CD4-positive, alpha-beta T cell treated with Interferon gamma for 1 hour (primary cell): ENCODE data around the gene PPP6R2.
"Not testable (repeated sequence)": the region's sequence is repeated elsewhere in the genome, so short reads cannot be mapped to it uniquely, and the experiment has no call there.

Experiments used
- DNase-seq: peaks from one replicate; pipeline ENCODE4 v3.0.0-alpha.2; 2020

Gene PPP6R2

DNA sequence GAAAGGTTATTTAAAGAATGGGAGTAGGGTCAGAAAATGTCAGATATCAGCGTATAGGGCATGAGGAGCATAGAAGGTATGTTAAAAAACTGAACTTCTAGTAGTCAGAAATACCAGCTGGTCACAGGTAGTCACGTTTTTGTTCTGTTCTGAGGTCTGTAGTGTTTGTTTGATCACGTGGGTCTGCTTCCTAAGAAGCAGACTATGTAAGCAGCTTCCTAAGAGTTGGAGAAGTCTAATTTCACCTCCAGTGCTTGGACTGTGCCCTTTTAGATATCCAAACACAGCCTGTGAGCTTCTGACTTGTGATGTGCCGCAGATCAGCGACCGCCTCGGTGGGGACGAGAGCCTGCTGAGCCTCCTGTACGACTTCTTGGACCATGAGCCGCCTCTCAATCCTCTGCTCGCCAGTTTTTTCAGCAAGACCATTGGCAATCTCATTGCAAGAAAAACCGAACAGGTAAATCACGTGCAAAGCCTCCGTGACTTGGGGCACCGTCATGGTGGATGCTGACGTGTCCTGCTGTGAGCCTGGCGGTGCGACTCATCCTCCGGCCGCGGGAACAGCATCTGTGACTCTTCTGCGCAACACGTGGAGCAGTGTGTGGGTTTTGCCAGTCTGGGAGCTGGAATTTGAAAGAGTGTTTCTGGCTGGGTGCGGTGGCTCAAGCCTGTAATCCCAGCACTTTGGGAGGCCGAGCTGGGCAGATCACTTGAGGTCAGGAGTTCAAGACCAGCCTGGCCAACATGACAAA is 63.5 kb downstream of the PPP6R2 start:
- no peak for DNase-seq

DNA sequence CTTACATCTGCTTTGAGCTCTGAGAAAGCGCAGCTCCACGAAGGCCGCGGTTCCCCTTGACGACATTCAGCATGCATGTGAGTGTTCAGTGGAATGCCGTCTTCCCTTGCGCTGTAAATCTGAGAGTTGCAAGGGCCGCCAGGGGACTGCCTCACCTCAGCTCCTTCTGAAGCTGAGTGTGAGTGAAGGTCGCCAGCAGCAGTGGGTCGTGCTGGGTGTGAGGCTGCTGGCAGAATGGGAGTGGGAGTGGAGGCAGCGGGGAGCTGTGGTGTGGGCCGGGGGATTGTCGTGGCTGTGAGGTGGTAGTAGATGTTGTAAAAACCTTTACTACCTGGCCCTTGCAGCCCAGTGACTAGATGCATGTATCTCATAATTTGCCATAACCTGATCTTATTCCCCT is 65.2 kb downstream of the PPP6R2 start:
- no peak for DNase-seq

DNA sequence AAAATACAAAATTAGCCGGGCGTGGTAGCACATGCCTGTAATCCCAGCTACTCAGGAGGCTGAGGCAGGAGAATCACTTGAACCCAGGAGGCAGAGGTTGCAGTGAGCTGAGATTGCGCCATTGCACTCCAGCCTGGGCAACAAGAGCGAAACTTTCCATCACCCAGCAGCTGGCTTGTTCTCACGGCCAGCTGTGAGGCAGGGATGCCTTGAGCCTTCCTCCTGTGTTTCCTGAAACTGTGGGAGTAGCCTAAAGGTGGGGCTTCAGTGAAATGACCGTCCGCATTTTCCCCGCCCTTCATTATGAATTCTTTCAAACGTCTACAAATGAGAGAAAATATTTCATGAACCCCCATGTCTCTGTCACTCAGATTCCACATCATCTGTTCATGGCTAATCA is 65.8 kb downstream of the PPP6R2 start:
- DNase-seq, result not testable (repeated sequence)

DNA sequence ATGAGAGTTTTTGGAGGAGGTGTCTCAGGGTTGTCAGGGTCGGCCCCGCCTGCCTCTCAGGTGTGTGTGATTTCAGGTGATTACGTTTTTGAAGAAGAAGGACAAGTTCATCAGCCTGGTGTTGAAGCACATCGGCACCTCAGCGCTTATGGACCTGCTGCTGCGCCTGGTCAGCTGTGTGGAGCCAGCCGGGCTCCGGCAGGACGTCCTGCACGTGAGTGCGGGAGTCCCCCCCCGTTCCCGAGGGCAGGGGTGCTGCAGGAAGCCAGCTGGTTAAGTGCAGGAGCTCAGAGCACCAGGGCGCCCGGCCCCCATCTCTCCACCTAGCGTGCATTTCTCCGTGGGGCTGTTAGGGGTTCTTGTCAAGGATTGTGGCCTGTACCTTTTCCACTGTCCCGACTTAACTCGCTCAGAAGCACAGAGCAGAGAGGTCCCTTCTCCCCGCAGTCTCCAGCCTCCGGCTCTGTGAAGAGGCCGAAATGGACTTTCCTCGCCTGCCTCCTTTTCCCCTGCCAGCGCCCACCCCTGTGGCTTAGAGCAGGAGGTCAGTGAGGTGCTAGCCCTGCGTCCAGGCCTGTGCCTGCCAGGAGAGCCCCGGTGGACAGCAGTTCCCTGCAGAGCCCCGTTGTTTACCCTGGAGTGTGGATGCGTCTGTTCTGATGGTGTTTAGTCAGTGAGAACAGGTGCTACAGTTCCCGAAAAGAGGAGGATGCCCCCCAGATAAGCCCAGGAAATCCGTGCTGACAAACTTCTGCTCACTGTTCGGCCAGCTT is 71.5 kb downstream of the PPP6R2 start:
- DNase-seq, result no peak

DNA sequence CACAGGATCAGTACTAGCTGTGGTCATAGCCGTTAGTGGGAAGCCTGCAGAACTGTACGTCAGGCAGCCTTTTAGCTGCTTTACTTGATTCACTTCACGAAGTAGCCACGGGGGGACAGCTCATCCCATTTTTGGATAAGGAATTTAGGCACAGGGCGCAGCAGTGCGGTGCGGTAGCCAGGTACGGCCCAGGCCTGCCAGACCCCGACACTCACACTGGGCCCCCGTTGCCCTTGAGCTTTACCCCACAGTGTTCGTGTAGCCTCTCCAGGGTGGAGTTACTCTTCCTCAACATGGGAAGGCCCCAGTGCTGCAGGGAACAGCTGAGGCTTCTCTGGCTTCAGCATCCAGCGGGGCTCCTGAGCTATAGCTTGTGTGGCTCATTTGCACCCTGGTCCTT is 72.3 kb downstream of the PPP6R2 start:
- DNase-seq, result no peak

DNA sequence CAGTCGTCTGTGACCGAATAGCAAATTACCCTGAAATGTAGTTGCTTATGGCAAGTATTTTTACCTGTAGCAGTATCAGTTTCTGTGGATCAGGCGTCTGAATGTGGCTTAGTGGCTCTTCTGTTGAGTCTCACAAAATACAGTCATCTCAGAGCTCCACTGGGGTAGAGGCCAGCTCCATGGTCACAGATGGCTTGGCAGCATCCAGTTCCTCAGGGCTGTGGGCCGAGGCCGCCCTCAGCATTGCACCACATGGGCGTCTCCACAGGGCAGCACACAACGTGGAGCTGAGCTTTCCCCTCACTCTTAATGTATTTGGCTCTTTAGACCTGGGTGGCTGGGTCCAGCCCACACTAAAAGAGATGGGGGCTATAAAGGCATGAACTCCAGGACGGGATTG is 73.9 kb downstream of the PPP6R2 start:
- no peak for DNase-seq

DNA sequence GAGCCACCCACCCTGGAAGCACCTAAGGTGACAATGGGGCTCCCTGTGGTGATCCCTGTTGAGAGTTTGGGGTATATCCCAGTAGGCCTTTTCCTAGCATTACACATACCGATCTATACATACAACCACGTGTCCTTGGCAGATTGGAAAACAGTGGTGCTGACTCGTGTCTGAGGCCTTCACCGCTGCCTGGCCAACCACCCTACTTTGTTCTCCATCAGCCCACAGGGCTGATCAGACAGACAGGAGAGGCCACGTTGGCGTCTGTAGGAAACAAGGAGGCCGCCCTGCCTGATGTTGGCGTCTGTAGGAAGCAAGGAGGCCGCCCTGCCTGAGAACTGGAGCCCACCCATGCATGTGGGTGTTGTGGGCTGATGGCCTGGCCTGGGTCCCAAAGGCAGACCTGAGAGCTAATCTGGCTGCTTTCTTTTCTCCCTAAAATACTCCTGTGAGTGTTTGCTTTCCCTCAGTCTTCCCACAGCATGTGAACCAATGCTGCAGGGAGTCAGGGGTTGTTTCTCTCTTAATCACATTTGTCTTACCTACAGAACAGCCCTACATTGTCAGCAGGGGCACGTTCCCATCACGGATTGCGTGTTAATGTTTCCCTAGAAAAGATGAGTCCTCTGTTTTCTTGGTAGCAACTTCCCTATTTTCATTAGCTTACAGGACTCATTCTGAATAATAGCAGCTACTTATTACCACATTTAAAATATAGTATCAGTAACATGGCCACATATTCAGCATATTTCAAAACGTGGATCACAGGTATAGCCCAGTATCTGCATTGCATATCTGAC is 74.5 kb downstream of the PPP6R2 start:
- no peak for DNase-seq

DNA sequence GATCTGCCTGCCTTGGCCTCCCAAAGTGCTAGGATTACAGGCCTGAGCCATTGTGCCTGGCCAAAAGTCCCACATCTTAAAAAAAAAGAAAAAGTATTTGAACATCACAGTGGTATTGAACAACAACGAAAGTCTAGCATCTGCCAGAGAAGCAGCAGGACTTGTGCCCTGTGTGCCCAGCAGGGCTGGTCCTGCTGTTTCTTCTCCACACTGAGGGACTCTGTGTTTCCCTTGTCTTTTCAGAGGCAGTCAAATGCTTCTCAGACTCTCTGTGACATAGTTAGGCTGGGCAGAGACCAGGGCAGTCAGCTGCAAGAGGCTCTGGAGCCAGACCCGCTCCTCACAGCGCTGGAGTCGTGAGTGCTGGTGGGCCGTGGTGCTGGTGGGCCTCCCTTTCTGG is 75.5 kb downstream of the PPP6R2 start:
- no peak for DNase-seq

DNA sequence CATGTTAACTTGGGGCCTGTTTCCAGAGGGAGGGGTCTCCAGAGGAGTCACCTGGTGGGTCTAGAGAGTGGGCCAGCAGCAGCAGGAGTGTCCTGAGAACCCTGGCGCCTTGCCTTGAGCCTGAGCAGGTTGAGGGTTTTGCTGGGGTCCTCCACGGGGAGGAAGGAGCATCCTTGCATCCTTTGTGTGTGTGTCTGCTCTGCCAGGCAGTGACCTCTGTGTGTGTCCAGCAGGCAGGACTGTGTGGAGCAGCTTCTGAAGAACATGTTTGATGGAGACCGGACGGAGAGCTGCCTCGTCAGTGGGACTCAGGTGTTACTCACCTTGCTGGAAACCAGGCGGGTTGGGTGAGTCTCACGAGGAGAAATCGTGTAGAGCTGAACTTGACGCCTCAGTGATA is 76.0 kb downstream of the PPP6R2 start:
- no peak for DNase-seq

DNA sequence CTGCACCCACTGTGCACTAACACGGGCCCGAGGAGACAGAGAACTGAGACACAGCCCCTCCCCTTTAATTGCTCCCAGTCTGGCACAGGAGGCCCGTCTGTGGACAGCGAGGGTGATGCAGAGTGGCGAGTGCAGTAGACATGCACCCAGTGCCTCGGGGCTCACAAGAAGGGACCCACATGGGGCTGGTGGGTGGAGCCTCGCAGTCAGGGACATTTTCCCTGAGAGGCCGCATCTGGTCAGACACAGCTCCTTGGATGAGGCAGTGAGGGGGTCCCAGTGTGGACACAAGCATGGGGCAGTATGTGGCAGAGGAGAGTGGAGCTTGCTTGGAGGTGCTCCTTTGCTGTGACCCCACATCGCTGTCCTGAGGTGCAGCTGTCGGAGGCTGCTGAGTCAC is 76.9 kb downstream of the PPP6R2 start:
- DNase-seq, result no peak

DNA sequence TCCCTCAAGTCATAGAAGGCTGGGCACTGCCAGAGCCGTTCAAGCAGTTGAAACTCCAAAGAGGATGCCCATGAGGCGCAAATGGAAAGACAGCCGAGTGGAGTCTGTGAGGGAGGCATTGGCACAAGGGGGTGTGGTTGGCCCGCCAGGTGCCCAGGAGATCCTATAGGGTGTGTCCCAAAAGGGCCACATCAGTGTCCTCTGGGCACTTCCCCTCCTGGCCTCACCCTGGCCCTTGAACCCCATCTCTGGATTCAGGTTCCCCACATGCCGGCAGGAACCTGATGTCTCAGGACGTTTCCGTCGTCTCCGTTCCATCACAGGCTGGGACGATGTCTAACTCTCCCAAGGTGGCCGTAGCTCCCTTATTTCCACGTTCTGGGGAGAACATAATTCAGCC is 77.5 kb downstream of the PPP6R2 start:
- DNase-seq, result no peak

DNA sequence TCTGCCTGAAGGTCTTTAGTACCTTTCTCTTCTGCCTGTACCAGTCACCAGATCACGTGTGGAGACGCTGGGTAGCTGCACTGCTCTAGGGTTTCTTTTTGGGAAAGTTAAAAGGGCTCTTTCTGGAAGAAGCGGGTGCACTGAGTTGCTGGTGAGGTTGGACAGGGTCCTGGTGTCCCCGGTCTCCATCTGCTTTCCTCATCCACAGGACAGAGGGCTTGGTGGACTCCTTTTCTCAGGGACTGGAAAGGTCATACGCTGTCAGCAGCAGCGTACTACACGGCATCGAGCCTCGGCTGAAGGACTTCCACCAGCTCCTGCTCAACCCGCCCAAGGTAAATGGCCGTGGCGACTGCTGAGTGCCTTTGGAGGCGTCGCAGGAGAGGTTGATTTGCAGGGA is 78.9 kb downstream of the PPP6R2 start:
- DNase-seq, result no peak

DNA sequence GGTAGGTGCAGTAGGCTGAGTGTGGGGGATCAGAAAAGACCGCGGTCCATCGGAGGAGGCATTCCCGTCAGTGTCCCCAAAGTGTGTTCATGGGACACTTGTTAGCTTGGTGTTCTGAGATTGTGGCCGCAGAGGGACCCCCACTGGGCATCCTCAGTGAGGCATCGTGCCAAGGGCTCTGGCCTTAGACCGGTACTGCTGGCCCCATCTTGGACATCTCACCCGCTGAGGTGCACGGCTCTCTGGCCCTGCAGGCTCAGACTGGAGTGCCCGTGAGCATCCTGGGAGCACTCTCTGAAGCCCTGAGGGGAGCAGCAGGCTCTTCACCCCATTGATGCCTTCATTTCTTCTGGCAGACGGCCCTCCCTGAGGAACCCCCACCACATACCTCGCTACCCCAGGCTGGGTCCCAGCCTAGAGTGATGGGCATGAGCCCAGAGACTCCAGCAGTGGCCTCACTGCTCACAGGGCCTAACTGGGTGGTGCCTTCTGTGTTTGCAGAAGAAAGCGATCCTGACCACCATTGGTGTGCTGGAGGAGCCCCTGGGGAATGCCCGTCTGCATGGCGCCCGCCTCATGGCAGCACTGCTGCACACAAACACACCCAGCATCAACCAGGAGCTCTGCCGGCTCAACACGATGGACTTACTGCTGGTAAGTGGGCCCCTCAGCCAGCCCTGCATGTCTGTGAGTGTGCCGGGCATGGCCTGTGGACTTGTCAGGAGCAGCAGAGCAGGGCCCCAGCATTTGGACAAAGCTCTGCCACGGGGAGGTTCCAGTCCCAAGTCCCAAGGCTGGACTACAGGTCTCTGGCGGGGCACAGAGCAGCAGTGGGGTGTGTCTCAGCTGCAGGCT is 80.1 kb downstream of the PPP6R2 start:
- DNase-seq, result no peak

DNA sequence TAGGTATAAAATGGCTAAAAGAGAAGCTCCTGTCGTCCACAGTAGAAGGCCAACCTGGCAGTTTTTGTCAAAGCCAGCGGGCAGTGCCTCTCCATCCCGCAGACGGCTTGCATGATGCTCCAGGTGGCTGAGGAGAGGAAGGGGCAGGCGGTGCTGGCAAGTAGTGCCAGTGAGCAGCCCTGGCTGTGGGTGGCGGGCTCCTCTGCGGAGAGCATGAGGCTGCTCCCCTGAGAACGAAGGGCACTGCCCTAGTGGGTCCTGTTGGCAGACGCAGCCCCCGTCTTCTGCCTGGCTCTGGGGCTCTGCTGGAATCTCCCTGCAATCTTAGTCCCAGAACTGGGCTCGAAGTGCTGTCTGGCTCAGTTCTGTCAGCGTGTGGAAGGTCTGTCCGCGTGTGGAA is 80.8 kb downstream of the PPP6R2 start:
- no peak for DNase-seq

DNA sequence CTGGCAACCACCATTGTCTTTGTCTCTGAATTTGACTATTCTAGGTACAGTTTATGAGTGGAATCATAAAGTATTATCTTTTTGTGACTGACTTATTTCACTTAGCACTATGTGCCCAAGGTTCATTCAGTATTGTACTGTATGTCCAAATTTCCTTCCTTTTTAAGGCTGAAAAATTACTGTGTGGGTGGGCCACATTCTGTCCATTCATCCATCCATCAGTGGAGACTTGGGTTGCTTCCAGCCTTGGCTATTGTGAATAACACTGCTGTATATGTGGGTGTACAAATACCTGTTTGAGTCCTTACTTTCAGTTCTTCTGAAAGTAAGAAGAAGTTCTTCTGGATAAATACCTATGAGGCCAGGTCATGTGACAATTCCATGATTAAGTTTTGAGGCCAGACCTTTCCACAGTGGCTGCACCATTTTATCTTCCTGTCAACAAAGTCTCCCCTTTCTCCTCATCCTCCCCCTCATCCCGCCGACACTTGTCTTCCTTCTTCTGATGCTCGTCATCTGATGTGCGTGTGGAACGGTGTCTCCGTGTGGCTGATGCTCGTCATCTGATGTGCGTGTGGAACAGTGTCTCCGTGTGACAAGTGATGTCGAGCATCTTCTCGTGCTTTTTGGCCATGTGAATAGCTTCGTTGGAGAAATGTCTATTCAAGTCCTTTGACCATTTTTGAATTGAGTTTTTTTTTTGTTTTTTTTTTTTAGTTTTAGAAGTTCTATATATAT is 82.2 kb downstream of the PPP6R2 start:
- DNase-seq, result no peak

DNA sequence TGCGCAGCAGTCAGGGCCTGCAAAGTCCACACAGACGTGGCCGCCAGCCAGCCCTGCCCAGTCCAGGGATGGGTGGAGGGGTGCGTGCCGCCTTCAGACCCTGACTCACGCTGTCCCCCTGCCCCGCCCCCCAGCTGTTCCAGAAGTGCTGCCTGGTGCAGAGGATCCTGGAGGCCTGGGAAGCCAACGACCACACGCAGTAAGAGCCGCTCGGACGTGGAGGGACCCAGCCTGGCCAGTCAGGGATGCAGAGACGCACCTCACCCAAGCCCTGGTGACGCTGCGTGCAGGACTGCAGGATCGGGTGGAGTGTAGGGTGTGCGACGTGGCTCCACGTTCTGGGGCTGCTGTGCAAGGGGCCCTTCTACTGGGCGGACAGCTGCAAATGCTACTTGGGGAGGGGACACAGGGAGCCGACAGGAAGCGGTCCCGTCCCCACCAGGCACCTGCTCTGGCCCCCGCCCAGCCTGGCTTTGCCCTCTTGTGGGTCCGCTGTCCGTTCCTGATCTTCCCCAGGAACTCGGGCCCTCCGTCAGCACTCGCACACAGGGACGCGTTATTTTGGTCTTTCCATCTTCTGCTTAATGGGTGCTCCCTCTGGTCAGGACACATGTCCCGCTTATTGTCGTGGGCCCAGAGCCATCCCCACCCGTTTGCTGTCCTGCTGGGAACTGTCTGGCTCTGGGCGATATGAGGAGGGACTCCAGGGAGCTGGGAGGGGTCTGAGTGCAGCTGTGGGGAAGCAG is 89.2 kb downstream of the PPP6R2 start:
- DNase-seq, result no peak

DNA sequence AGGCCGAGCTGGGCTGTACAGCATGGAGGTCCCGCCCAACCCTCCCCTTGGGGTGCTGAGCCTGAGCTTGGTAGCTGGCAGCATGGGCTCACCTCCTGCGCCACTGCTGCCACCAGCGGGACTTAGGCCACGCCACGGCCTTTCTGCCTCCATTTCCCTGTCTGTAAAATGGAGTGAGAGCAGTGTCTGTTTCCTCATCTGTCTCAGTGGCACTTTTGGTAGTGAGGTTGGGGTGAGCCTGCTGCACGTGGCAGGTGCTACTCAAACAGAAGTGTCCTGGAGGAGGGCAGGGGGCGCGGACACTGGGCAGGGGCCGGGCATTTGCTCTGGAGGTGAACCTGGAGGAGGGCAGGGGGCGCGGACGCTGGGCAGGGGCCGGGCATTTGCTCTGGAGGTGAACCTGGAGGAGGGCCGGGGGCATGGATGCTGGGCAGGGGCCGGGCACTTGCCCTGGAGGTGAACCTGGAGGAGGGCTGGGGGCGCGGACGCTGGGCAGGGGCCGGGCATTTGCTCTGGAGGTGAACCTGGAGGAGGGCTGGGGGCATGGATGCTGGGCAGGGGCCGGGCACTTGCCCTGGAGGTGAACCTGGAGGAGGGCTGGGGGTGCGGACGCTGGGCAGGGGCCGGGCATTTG is 89.9 kb downstream of the PPP6R2 start:
- not testable (repeated sequence) for DNase-seq

DNA sequence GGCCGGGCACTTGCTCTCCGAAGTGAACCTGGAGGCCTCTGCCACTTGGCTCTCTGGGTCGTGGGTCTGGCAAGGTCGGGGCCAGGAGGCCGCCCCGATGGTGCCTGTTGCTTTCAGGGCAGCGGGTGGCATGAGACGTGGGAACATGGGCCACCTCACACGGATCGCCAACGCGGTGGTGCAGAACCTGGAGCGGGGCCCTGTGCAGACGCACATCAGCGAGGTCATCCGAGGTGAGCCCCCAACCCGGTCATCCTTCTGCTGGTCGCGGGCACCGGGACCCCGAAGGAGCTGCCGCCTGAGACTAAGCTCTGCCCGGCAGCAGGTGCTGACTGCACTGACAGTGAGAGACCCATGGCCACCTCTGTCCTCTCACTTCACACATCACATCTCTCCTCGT is 91.7 kb downstream of the PPP6R2 start:
- DNase-seq, result no peak

DNA sequence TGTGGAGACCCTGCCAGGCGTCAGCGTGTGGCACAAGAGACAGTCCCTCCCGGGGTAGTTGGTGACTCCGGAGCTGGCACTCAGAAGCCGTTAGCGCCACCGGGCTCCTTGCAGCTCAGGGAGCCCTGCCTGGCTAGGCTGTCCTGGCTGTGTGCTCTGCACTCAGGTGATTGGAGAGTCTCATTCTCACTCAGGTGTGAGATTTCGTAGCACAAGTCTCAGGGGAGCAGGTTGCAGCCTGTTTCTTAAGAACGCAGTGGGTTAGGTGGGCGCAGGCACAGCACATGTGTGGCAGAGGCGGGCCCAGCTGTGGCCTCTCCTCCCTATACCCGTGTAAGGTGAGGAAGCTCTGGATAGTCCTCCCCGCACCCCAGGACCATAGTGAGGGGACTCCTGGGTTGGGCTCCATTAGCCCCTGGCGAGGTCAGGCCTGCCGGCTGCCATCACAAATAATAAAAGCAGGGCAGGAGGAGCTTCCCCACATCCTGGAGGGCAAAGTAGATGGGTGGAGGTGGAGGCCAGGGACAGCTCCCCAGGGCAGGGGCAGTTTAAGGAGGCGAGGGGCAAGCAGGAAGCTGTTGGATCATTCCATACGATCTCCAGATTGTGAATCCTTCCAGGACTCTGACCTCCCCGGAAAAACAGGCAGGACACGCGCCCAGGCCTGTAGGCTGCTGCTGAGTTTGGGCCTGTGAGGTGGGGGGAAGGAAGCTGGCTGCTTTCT is 92.3 kb downstream of the PPP6R2 start:
- DNase-seq, result no peak
